ENCODE results near the gene TMEM123. TPM values are rescaled to one million over a fixed set of nuclear protein-coding genes. Genes with fewer than 3 reads are reported as not detected.

Gene TMEM123
- total RNA-seq, 1 experiment from 2014 or later: 400 TPM

GRCh38 chr11:102389253-102389652 lies 63.3 kb downstream of the TMEM123 start:
- H3K36me3 ChIP-seq (ENCODE audit: control insufficient read depth, insufficient read depth, low read length): peaks cover 12% of the 10 kb centered on the region; the same call in 1 of the 2 replicates
- intact Hi-C loops (cut with micrococcal nuclease; ENCODE audit: unreplicated experiment): no loop called here
- H3K9me3 ChIP-seq: no peaks in the 10 kb centered on the region
- Mint-ChIP-seq H3K36me3 (ENCODE audit: insufficient read depth, unreplicated experiment) (peaks cover 48% of the 10 kb centered on the region), H3K9me3 (ENCODE audit: unreplicated experiment) (no peaks in the 10 kb centered on the region), H3K27ac (ENCODE audit: unreplicated experiment) (no peak overlapping the region), H3K4me3 (ENCODE audit: unreplicated experiment) (no peak overlapping the region), H3K27me3 (ENCODE audit: insufficient read depth, unreplicated experiment) (no peaks in the 10 kb centered on the region), H3K4me1 (ENCODE audit: low read depth, unreplicated experiment) (peaks cover 35% of the 10 kb centered on the region)
- ChIA-PET POLR2A (interaction anchor here (0.6 kb wide), 1 partner anchor 183 kb away, joined by 3 read pairs; no protein-coding TSS in a partner anchor), CTCF (interaction anchor here (0.6 to 2.5 kb wide), 4 partner anchors 42 to 226 kb away, joined by 5 to 45 read pairs (median 18); partner anchors contain the start of gene BIRC2)
- DNase-seq: no peak
- no TSS peak for BruUV-seq (replicated peaks)
- H3K27me3 ChIP-seq (replicated peaks; ENCODE audit: control insufficient read depth, insufficient read depth, low read length): no peaks in the 10 kb centered on the region
- TF ChIP-seq CTCF (IDR thresholded peaks at IDR 0.05; ENCODE audit: insufficient read depth in 1 of 2, low read depth in 1 of 2, low read length in 1 of 2, severe bottlenecking in 1 of 2, unreplicated experiment in 1 of 2): no peak
- H3K4me3 ChIP-seq (ENCODE audit: low read depth, low read length): no peak overlapping the region
- peaks cover 32% of the 10 kb centered on the region for H3K4me1 ChIP-seq

- no TSS peak for BruUV-seq (replicated peaks)
- H3K4me1 Mint-ChIP-seq (ENCODE audit: low read depth, unreplicated experiment): peaks cover 49% of the 10 kb centered on the region
- Histone ChIP-seq H3K4me1 (peaks cover 45% of the 10 kb centered on the region), H3K4me3 (ENCODE audit: low read depth, low read length) (no peak overlapping the region), H3K9me3 (no peaks in the 10 kb centered on the region), H3K36me3 (ENCODE audit: control insufficient read depth, insufficient read depth, low read length) (peaks cover 11% of the 10 kb centered on the region; the same call in 1 of the 2 replicates), H3K27me3 (replicated peaks; ENCODE audit: control insufficient read depth, insufficient read depth, low read length) (no peaks in the 10 kb centered on the region)
- intact Hi-C loops (cut with micrococcal nuclease; ENCODE audit: unreplicated experiment): no loop called here
- H3K4me3 Mint-ChIP-seq (ENCODE audit: unreplicated experiment): no peak overlapping the region
- POLR2A ChIA-PET: no interaction called here
- no peaks in the 10 kb centered on the region for H3K9me3 Mint-ChIP-seq (ENCODE audit: unreplicated experiment)
- no peak for TF ChIP-seq CTCF (IDR thresholded peaks at IDR 0.05; ENCODE audit: insufficient read depth in 1 of 2, low read depth in 1 of 2, low read length in 1 of 2, severe bottlenecking in 1 of 2, unreplicated experiment in 1 of 2)
- DNase-seq: no peak
- no peak overlapping the region for H3K27ac Mint-ChIP-seq (ENCODE audit: unreplicated experiment)
- CTCF ChIA-PET: no interaction called here
- H3K36me3 Mint-ChIP-seq (ENCODE audit: insufficient read depth, unreplicated experiment): peaks cover 31% of the 10 kb centered on the region
- no peaks in the 10 kb centered on the region for H3K27me3 Mint-ChIP-seq (ENCODE audit: insufficient read depth, unreplicated experiment)
These were observed 65.4 kb downstream of the TMEM123 start for GRCh38 chr11:102387043-102387781.

- no peak for TF ChIP-seq CTCF (IDR thresholded peaks at IDR 0.05; ENCODE audit: insufficient read depth in 1 of 2, low read depth in 1 of 2, low read length in 1 of 2, severe bottlenecking in 1 of 2, unreplicated experiment in 1 of 2)
- CTCF ChIA-PET: no interaction called here
- no peak for DNase-seq
- H3K27me3 Mint-ChIP-seq (ENCODE audit: insufficient read depth, unreplicated experiment): no peaks in the 10 kb centered on the region
- POLR2A ChIA-PET: no interaction called here
- BruUV-seq (replicated peaks): no TSS peak
- peaks cover 25% of the 10 kb centered on the region for H3K36me3 Mint-ChIP-seq (ENCODE audit: insufficient read depth, unreplicated experiment)
- peaks cover 9% of the 10 kb centered on the region; the same call in 1 of the 2 replicates for H3K36me3 ChIP-seq (ENCODE audit: control insufficient read depth, insufficient read depth, low read length)
- H3K4me3 ChIP-seq (ENCODE audit: low read depth, low read length): no peak overlapping the region
- no peaks in the 10 kb centered on the region for H3K27me3 ChIP-seq (replicated peaks; ENCODE audit: control insufficient read depth, insufficient read depth, low read length)
- peaks cover 45% of the 10 kb centered on the region for H3K4me1 ChIP-seq
- H3K9me3 ChIP-seq: no peaks in the 10 kb centered on the region
- H3K27ac Mint-ChIP-seq (ENCODE audit: unreplicated experiment): no peak overlapping the region
- H3K9me3 Mint-ChIP-seq (ENCODE audit: unreplicated experiment): no peaks in the 10 kb centered on the region
- no peak overlapping the region for H3K4me3 Mint-ChIP-seq (ENCODE audit: unreplicated experiment)
- intact Hi-C loops (cut with micrococcal nuclease; ENCODE audit: unreplicated experiment): no loop called here
- peaks cover 49% of the 10 kb centered on the region for H3K4me1 Mint-ChIP-seq (ENCODE audit: low read depth, unreplicated experiment)
These were observed 66.3 kb downstream of the TMEM123 start for GRCh38 chr11:102386136-102386734.

Data from Caco-2 (cell line).